ENCODE data around the gene SFTA2.
A peak's percentile ranks its signal among the peaks of the same experiment; 100 is the strongest.
"Not testable (repeated sequence)": the region's sequence is repeated elsewhere in the genome, so short reads cannot be mapped to it uniquely, and the experiment has no call there.

SFTA2 gene

DNA sequence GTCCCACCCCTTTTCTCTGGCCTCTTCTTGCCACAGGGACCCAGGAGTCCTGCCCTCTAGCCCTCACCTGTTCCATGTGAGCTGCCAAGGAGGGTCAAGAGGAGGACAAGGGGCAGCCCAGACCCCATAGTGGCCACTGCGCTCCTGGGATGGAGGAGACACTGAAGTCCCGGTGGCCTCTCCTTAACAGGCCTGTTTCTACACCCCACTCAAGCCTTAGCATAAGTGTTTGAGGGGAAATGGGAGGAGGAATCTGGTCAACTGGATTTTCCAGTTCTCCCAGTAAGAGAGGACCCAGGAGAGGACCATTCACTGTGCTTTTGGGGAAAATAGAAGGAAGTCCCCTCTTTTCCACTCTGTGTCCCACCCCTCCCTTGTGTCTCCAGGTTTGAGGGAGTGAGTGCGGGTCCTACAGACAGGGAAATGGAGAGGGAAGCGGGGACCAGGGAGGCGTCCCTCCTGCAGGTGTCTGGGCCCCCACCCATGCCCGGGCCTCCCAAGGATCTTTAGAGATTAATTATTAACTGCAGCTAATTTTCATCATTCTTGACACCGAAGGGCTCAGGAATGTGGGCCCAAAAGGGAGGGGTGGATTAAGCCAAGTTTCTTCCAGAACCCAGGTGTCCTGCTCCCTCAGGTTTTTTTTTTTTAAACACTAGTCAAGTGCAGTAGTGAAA, at the start of gene SFTA2:
Gene SFTA2 (minus strand): TSS at position 202 of the 677 bp plus-strand sequence. CDS start 74 bp downstream, at position 128.
- DNase-seq: no peak

DNA sequence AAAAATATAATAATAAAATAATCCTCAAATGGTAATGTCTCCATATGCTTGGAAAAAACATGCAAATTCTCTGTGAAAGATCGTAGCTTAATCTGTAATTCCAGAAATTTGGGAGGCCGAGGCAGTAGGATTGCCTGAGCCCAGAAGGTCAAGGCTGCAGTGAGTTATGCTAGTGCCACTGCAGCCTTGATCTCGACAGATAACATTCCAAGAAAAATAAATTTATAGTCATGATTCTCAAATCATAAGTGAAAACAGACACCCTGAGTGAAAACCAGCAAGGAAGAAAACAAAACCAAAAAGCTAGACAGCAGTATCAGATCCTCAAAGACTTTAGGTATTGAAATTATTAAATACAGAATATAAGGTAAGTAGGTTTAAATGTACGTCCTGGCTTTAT, 47.7 kb upstream of the SFTA2 start:
- DNase-seq: no peak

DNA sequence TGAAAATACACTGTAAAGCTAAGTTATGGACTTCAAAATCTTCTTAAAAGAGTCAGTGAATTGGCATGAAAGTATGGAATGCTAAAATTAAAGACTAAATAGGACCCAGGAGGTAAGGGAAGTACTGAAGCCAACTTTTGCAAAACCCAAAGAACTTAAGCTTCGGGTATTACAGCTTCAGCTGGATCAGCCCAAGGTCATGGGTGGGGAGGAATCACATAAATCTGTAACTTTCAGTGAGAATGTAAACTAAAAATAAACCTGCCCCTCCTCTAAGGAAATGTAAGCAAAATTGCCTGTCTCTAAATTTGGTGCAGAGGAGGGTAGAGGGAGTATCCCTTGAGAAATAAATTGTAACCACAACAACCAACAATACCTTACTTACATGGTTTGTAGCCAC, 47.2 kb upstream of the SFTA2 start:
- DNase-seq: no peak

DNA sequence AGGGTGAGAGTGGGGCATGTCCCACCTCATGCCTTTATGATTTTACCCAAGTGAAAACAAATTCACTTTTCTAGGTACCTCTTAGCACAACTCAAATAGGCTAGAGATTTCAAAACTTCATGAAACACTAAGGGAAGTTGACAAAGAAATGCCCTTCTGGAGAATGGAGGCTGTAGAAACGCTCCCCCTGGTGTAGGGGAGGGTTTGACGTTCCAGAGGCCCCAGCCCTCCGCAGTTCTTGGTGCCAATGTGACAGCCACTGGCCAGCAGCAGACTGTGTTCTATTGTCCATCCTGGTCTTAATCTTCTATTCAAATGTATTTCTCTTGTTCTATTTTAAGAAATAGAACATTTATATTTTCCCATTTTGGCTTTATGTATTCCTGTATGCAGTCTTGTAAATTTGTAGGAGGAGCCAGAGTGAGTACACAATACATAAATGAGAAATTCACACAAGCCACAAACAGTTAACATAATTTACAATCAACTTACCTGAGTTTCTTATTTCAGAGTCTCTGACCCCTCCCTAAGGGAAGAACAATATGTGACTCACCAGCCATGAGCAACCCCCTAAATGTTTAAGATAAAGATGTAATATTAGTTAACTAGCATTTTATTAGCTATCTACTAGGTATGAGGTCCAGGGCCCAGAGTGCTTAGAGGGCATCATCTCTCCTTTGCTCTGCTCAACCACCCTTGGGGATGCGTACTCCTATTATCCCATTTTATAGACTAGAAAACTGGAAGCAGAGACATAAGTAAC, 42.7 kb upstream of the SFTA2 start:
- no peak for DNase-seq

DNA sequence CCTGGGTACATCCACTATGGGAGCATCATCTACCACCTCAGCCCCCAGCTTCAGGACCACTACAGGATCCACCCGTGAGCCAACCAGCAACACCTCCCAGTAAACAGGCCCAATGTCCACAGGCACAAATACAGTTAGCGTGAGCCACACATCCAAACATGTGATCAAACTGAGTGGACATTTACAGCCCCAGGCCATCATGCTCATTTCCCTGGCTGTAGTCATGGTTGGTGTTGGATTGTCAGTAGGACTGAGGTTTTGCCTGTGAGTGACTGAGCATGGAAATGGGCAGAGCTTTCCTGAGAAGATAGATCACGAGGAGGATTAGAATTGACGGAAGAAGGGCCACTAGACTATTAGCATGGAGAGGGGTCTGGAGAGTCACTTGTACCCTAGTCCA, 40.8 kb upstream of the SFTA2 start:
- no peak for DNase-seq

DNA sequence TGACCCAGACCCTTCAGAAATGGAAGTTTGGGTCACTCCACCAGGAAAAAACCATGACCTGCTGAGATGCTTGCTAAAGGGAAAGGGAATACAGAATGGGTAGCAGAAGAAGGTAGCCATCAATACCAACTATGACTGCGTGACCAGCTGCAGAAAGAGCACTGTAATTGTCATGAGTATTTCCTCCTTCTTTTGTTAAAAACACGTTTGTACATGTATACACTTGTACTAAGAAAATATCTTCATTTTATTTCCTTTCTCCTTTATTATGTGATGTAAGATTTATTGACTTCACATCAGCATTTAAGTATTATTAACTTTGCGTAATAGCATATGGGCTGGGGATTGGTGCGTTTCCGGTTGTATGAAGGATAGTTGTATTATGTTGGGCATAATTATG, 39.0 kb upstream of the SFTA2 start:
- DNase-seq: no peak

DNA sequence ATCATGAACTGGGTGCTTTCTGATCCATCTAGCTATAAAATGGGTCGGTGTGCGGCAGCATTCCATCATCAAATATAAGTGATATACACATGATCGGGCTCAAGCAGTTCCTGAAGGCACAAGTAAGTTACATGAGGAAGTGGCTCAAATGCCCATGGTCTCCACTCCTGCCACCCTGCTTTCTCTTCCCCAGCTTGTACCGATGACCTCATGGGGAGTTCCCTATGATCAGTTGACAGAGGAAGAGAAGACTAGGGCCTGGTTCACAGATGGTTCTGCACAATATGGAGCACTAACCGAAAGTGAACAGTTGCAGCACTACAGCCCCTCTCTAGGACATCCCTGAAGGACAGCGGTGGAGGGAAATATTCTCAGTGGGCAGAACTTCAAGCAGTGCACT, 37.2 kb upstream of the SFTA2 start:
- not testable (repeated sequence) for DNase-seq

DNA sequence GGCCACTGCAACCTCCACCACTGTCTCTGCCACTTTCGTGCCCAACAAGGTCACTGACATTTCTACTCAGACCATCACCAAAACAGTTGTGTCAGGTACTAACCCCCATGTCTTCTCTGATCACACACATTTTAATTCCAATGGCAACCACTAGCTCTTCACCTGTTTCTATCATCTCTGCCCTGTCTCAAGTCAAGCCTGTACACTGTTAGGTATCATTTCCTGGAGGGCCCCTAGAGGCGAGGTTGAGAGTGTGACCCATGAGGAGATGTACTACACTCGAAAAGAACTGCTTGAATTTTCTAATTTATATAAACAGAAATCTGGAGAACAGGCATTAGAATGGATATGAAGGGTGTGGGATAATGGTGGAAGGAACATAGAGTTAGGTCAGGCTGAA, 34.2 kb upstream of the SFTA2 start:
- no peak for DNase-seq

DNA sequence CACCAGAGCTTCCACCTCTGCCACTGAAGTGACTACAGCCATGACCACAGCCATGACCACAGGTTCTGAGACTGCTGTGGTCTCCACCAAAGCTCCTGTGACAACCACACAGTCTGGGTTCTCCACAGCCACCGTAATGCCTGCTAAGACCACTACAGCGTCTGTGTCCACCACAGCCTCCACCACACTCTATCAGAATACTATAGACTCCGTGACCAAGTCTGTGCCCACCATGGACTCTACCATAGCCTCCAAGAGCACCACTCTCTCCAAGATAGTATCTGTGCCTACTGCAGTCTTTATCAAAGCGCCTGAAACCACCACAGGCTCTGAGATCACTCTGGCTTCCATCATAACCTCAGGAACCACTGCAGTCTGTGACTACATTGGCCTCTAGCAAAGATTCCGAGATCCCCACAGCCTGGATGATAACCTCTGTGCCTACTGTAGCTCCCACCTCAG, 33.2 kb upstream of the SFTA2 start:
- no peak for DNase-seq

DNA sequence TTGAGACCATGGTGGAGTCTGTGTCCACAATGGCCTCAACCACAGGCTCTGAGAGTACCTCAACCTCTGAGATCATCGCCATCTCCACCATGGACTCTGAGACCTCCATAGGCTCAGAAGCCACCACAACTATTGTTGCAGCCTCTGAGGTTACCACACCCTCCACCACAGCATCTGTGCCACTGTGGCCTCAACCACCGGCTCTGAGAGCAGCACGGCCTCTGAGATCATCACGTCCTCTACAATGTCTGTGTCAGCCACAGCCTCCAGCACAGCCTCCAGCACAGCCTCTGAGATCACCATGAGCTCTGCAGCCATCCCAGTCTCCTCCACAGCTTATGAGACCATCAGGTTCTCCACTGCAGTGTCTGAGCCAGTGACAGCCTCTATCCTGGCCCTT, 32.1 kb upstream of the SFTA2 start:
- DNase-seq: no peak

DNA sequence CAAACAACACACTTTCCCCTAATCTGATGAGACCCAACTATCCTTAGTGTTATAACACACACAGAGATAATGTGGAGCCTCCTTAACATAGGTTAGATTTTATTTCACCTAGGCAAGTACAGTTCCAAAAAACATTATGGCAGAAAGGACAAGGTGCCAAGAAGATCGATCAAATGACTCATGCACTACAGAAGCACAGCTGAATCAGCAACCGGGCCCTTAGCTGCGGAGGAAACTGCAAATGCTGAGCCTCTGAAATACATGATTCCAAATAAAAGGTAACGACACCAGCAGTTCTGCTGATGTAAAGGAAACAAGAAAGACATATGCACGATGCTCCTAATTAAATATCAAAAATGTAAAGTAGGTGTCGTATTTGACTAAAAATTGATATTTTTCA, 31.7 kb upstream of the SFTA2 start:
- no peak for DNase-seq

DNA sequence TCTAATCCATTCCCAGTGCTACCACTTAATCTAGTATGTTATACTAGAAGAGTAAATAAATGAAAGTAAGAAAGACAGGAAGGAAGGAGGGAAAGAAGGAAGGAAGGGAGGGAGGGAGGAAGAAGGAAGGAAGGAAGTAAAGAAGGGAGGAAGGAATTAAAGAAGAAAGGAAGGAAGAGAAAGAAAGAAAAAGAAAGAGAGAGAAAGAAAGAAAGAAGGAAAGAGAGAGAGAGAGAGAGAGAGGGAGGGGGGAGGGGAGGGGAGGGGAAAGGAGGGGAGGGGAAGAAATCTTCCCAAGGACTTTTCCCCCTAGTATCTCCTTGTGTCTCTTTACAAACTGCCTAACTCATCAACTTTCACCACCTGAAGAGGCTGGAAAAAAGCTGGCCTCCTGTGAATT, 30.7 kb upstream of the SFTA2 start:
- DNase-seq: no peak

DNA sequence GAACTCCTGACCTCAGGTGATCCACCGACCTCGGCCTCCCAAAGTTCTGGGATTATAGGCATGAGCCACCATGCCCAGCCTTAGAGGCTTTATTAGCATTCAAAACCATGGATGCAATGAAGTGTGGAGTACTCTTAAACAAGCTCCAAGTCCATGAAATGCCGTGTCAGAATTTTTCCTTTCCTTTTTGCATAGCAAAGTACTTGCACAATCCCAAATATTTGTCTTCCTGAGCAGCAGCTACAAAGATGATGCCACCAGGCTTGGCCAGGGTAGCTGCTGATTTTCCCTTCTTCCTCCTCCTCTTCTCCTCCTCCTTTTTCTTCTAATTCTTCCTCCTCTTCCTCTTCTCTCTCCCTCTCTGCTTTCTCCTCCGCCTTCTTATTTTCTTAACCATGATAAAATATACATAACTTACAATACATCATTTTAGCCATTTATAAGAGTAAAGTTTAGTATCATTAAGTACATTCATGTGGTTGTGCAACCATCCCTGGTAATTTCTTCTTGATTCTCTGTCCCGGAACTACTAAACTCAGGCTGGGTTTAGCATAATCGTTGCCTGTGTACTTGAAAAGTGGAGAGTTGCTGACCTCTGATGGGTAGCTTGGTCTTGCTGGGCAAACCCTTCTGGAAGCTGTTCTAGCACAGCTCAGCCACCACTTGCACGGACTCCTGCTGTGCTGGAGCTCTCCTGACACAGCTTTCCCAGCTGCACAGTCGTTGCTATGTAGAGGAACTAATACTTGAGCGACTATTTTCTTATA, 29.1 kb upstream of the SFTA2 start:
- DNase-seq: no peak

DNA sequence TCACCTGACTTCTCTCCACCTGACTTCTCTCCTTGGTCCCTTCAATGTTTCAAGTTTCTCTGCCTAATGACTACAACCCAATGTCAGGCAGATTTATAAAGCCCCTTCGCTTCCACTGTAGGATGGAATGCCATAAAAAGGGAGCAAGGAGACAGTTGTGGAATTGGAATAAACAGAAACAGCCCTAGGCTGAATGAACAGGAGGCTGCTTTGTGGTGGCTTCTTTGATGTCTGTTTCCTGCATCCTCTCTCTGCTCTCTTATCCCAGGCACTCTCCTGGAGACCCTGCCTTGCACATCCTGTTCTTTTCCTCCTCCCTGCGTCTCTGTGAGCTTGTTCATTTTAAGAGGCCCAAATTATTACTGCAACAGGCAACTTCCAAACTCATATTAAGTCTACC, 25.7 kb upstream of the SFTA2 start:
- no peak for DNase-seq

DNA sequence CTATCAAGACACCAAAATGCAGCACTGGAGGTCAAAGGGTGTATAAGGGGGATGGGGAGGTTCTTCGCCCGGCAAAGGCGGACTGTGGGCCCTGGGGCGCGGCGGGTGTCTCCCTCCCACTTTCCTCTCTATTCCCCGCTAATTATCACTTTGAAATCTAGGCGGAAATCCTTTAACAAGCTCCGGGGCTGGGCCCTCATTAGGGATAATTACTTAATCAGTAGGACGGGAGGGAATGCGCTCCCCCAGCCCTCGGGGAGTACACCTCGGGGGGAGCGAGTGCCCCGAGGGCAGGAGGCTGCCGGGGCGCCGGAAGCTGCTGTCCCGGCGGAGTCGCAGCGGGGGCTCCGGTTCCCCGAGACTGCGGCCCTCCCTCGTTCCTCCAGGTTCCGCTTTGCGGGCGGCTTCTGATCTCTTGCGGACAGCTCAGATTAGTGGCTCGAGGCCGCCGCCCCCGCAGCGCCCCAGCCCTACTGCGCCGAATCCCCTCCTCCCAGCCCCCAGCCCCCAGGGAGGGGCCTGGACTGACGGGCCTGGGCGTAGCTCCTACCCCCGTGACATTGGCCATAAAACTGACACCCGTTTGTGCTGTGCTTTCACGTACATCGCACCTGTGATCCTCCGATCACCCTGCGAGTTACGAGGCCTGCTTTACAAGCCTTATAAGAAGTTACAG, 23.5 kb upstream of the SFTA2 start:
- DNase-seq: peak; percentile 92

DNA sequence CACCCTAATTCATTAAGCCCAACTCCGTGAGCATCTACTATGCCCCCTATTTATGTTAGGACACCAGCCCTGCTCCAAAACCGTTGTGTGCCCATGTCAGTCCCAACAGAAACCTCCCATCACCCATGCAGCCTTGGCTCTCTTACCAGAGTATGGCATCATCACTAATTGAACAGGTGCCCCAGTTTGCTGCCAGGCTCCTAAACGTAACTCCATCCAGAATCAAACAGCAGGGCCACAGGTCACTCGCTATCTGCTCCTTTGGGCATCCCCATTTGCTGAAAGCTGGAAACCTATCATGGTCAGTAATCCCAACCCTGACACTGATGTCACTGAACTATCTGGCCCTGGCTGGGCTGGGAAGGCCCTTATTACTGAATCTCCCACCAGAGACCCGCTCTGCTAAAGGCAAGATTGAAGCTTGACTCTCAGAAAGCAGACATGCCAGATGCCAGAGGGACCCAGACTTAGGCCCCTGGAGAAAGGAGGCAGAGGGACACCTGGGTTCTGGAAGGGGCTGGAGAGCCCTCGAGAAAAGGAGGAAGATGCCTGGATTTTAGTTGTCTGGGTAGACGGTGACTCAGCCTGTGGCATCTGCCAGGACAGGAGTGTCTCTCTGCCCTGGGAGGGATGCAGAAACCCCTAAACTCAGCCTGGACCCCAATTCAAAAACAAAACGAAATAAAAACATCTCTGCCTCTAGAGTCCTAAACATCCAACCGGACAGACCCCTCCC, 22.8 kb upstream of the SFTA2 start:
- DNase-seq: no peak

DNA sequence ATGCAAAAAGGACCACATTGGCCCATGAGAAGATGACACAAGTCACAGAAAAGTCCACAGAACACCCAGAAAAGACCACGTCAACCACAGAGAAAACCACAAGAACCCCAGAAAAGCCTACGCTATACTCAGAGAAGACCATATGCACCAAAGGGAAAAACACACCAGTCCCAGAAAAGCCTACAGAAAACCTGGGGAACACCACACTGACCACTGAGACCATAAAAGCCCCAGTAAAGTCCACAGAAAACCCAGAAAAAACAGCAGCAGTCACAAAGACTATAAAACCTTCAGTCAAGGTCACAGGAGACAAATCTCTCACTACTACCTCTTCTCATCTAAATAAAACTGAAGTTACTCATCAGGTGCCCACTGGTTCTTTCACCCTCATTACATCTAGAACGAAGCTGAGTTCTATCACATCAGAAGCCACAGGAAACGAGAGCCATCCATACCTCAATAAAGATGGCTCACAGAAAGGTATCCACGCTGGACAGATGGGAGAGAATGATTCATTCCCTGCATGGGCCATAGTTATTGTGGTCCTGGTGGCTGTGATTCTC, 20.0 kb upstream of the SFTA2 start:
- no peak for DNase-seq

DNA sequence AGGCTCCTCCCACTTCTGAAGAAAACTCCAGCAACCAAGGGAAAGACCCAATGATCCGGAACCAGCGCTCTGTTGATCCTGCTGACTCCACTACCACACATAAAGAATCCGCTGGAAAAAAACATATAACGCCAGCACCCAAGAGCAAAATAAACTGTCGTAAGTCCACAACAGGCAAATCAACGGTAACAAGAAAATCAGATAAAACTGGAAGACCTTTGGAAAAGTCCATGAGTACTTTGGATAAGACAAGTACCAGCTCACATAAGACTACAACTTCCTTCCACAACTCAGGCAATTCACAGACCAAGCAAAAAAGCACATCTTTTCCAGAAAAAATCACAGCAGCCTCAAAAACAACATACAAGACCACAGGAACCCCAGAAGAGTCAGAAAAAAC, 16.8 kb upstream of the SFTA2 start:
- no peak for DNase-seq

DNA sequence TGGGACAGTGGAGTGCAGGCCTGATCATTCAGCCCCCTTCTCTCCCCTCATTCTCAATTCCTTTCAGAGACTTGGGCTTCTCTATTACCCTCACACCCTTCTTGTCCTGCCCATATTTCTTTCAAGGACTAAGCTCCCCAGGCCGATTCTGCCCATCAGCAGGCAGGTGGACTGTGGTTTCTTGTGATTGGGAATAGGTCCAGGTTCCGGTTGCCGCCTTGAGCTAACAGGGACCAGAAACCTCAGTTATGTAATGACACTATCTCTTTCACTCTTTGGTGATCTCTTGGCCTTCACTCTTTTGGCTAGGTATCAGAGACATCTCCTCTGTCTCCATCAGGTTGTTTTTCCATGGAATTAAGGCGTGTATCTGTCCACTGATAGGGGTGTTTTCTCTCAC, 15.3 kb upstream of the SFTA2 start:
- DNase-seq: no peak

DNA sequence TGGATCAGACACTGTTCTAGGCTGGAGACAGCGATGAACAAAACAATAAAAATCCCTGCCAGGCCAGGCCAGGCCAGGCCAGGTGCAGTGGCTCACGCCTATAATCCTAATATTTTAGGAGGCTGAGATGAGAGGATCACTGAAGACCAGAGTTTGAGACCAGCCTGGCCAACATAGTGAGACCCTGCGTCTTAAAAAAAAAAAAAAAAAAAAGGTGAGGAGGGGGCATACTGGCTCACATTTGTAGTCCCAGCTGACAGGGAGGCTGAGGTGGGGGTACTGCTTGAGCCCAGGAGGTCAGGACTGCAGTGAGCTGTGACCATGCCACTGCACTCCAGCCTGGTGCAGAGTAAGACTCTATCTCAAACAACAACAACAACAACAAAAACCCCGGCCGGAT, 13.3 kb upstream of the SFTA2 start:
- DNase-seq: no peak

DNA sequence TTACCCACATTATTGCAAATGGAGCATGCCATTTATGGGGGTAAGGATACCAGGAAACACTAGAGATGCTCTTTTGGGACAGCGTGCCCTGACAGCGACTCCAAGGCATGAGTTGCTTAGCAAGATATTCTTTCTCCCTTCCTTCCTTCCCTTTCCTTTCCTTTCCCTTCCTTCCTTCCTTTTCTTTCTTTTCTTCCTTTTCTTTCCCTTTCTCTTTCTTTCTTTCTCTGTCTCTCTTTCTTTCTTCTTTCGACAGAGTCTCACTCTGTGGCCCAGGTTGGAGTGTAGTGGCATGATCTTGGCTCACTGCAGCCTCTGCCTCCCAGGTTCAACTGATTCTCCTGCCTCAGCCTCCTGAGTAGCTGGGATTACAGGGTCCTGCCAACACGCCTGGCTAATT, 12.1 kb upstream of the SFTA2 start:
- no peak for DNase-seq

DNA sequence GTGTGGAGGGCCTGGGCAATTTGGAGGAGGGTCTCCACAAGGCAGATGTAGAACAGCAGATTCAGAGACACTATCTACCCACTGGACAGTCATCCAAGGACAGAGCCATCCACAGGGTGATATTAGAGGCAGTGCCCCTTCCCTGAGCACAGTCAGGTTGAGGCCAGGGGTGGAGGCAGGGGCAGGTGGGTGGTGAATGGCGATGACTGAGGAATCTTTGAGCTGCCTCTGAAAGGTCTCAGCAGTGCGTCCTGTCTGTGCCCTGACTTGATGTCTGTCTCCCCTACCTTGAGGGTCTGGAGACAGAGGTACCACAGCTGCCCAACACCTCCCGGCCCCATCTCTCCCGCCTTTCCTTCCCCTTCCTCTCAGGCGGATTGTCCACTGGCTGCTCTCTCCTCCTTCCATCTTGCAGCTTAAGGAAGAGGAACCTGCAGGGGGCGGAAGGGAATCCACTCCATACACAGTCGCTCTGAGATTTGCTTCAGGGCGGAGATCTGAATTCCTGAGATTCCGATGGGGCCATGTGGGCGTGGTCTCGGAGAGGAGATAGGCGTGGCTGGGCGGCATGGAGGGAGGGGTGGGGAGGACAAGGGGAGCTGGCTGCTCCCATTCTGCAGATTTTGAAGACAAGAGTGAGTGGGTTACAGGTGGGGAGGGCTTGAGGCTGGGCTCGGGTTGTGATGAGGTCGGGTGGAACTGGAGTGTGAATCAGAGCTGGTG, 10.5 kb upstream of the SFTA2 start:
- DNase-seq: no peak
